ENCODE measurements around the gene GRSF1. TPM values are rescaled to one million over a fixed set of nuclear protein-coding genes. Genes with fewer than 3 reads are reported as not detected.
"Not testable (repeated sequence)": the region's sequence is repeated elsewhere in the genome, so short reads cannot be mapped to it uniquely, and the experiment has no call there.

The GRSF1 gene
- total RNA-seq, 4 donors from 2014 or later: 34.0 to 46.6 (median 38.3) TPM

DNA sequence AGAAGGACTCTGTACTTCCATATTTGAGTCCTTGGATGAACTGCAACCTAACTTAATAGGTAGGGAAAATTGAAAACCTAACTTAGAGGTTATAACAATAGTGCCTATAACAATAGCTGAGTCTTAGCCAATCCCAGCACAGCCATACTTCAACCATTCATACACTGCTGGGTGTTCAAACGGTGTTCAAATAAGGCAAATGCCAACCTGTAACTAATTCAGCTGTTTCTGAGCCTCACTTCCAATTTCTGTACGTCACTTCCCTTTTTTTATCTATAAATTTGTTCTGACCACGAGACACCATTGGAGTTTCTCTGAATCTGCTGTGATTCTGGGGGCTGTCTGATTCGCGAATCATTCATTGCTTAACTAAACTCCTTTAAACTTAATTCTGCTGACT is 9.6 kb upstream of the GRSF1 start:
- TF ChIP-seq, protein P1, sequence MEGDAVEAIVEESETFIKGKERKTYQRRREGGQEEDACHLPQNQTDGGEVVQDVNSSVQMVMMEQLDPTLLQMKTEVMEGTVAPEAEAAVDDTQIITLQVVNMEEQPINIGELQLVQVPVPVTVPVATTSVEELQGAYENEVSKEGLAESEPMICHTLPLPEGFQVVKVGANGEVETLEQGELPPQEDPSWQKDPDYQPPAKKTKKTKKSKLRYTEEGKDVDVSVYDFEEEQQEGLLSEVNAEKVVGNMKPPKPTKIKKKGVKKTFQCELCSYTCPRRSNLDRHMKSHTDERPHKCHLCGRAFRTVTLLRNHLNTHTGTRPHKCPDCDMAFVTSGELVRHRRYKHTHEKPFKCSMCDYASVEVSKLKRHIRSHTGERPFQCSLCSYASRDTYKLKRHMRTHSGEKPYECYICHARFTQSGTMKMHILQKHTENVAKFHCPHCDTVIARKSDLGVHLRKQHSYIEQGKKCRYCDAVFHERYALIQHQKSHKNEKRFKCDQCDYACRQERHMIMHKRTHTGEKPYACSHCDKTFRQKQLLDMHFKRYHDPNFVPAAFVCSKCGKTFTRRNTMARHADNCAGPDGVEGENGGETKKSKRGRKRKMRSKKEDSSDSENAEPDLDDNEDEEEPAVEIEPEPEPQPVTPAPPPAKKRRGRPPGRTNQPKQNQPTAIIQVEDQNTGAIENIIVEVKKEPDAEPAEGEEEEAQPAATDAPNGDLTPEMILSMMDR (IDR thresholded peaks at IDR 0.05): no peak
- no peak for TF ChIP-seq POLR2A (IDR thresholded peaks at IDR 0.05)
- H3K27ac ChIP-seq: no peak overlapping the region
- no peaks in the 10 kb centered on the region for H3K27me3 ChIP-seq
- H3K36me3 ChIP-seq: no peaks in the 10 kb centered on the region
- H3K4me3 ChIP-seq: no peak overlapping the region
- DNase-seq: no peak
- H3K9me3 ChIP-seq: no peaks in the 10 kb centered on the region
- no peaks in the 10 kb centered on the region for H3K4me1 ChIP-seq

DNA sequence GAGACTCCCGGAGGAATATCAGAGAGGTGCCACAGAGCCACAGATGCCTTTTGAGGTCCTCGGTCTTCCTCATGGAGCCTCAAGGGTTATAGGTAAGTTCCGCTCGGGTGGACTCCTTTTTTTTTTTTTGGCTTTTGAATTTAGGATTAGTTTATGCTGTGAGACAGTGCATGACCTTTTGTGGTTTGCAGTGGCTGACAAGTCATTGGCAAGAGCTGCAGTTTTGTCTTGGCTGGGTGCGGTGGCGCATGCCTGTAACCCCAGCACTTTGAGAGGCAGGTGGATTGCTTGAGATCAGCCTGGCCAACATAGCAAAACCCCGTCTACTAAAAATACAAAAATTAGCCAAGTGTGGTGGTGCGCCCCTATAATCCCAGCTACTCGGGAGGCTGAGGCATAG is 4.5 kb upstream of the GRSF1 start:
- Histone ChIP-seq H3K4me3 (no peak overlapping the region), H3K36me3 (no peaks in the 10 kb centered on the region), H3K4me1 (no peaks in the 10 kb centered on the region), H3K27ac (no peak overlapping the region), H3K27me3 (no peaks in the 10 kb centered on the region), H3K9me3 (no peaks in the 10 kb centered on the region)
- peak in 2 of 3 donors; percentile 60 to 66 for DNase-seq
- TF ChIP-seq POLR2A (IDR thresholded peaks at IDR 0.05): no peak
- TF ChIP-seq, protein P1 (IDR thresholded peaks at IDR 0.05): no peak

DNA sequence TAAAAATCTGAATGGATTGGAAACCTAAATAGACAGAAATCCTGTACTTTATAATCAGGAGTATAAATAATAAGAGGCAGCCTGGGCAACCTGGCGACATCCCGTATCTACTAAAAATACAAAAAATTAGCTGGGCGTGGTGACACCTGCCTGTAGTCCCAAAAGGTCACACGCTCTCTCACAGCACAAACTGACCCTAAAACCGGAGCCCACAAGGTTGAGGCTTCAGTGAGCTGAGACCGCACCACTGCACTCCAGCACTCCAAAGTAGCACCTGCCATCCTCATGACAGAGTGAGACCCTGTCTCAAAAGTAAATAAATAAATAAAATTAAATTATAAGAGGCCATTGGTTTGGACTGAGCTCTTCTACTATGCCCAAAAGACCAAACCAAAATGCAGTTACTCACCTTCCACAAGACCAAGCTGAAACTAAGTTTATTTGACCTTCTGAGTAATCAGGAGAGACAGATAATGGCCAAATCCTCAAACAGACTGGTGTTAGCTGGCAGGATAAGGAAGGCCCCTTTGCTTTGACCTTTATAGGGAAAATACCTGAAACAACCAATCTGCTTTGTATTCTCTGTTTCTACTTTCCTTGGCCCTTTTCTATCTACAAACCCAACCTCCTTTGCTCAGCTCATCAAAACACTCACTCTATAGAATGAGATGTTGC is 3.2 kb upstream of the GRSF1 start:
- Histone ChIP-seq H3K4me1 (no peaks in the 10 kb centered on the region), H3K27ac (peak overlapping the region in 1 of 4 donors; percentile 25), H3K4me3 (no peak overlapping the region), H3K27me3 (no peaks in the 10 kb centered on the region), H3K36me3 (no peaks in the 10 kb centered on the region), H3K9me3 (no peaks in the 10 kb centered on the region)
- no peak for TF ChIP-seq POLR2A (IDR thresholded peaks at IDR 0.05)
- TF ChIP-seq, protein P1 (IDR thresholded peaks at IDR 0.05): no peak
- DNase-seq: peak in 1 of 3 donors; percentile 34

DNA sequence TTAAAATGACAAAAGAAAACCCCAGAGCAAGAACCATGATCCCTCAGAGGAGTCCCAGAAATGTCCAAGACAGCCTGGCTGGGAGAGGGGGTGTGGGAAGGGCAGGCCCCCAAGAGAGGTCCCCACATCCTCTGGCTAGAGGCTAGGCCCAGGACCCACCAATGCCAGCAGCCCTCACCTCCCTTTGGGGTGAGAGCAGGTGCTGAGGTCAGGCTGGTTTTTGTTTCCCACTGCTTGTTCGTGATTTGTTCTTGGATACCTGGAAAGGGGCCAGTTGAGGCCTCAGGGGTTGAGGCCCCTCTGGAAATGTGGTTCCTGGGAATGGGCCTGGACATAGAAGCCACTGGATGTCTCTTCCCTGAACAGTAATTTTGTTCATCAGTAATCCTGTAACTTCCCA is 2.3 kb upstream of the GRSF1 start:
- Histone ChIP-seq H3K27ac (peak overlapping the region in 1 of 4 donors; percentile 46), H3K36me3 (no peaks in the 10 kb centered on the region), H3K9me3 (no peaks in the 10 kb centered on the region), H3K27me3 (no peaks in the 10 kb centered on the region), H3K4me3 (no peak overlapping the region), H3K4me1 (peaks cover 0 to 9% (median 0%) of the 10 kb centered on the region in 4 donors)
- no peak for TF ChIP-seq POLR2A (IDR thresholded peaks at IDR 0.05)
- TF ChIP-seq, protein P1 (IDR thresholded peaks at IDR 0.05): no peak
- DNase-seq: no peak

DNA sequence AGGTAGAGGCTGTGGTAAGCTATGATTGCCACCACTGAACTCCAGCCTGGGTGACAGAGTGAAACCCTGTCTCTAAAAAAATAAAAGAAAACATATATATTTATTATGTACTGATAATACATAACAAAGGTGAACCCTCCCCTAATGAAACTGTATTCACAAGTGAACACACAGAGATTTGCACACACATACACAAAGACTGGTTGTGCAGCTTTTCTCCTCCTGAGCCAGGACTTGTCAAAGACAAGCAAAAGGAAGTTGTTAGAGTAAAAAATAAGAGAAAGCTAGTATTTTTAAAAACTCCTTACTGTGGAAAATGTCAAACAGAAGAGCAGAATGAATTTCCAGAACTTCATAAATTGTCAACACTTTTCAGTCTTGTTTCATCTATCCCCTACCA is 1.5 kb upstream of the GRSF1 start:
- H3K36me3 ChIP-seq: no peaks in the 10 kb centered on the region
- H3K27me3 ChIP-seq: no peaks in the 10 kb centered on the region
- TF ChIP-seq, protein P1 (IDR thresholded peaks at IDR 0.05): no peak
- no peak for TF ChIP-seq POLR2A (IDR thresholded peaks at IDR 0.05)
- no peak overlapping the region for H3K4me3 ChIP-seq
- H3K27ac ChIP-seq: no peak overlapping the region
- peaks cover 0 to 15% (median 0%) of the 10 kb centered on the region in 4 donors for H3K4me1 ChIP-seq
- H3K9me3 ChIP-seq: no peaks in the 10 kb centered on the region
- DNase-seq: no peak

DNA sequence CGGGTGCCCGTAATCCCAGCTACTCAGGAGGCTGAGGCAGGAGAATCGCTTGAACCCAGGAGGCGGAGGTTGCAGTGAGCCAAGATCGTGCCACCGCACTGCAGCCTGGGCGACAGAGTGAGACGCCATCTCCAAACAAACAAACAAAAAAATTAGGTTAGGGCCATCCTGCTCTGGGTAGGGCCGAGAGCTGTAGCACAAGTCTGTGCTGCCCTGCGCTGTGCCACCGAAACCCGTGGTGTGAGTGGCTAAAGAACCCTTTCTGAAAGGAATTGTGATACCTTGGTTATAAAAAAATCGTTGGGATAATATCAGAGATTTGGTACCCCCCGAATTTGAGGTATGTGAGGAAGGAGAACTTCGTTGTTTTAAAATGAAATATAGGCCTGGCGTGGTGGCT is 941 bp upstream of the GRSF1 start:
- not testable (repeated sequence) for H3K27me3 ChIP-seq, H3K4me3 ChIP-seq, H3K9me3 ChIP-seq, H3K36me3 ChIP-seq, DNase-seq
- peaks cover 0 to 15% (median 0%) of the 10 kb centered on the region in 4 donors for H3K4me1 ChIP-seq
- peak overlapping the region in 2 of 4 donors; percentile 55 to 98 for H3K27ac ChIP-seq

DNA sequence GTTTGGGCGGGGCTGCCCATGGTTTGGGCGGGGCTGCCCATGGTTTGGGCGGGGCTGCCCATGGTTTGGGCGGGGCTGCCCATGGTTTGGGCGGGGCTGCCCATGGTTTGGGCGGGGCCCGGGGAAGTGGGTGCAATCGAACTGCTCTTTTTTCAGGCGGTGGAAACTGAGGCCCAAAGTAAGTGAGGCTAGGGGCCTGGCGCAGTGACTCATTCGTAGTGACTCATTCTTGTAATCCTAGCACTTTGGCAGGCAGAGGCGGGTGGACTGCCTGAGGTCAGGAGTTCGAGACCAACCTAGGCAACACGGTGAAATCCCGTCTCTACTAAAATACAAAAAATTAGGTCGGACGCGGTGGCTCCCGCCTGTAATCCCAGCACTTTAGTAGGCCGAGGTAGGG is 447 bp upstream of the GRSF1 start:
- H3K4me3 ChIP-seq, H3K27me3 ChIP-seq, H3K36me3 ChIP-seq, H3K9me3 ChIP-seq: not testable (repeated sequence)
- peak overlapping the region in 3 of 4 donors; percentile 10 to 98 (median 55) for H3K27ac ChIP-seq
- DNase-seq: peak; percentile 50 to 76 (median 57)
- peaks cover 0 to 15% (median 0%) of the 10 kb centered on the region in 4 donors for H3K4me1 ChIP-seq
